ENCODE measurements around the gene ROR2.
"Not testable (repeated sequence)": the region's sequence is repeated elsewhere in the genome, so short reads cannot be mapped to it uniquely, and the experiment has no call there.

DNA sequence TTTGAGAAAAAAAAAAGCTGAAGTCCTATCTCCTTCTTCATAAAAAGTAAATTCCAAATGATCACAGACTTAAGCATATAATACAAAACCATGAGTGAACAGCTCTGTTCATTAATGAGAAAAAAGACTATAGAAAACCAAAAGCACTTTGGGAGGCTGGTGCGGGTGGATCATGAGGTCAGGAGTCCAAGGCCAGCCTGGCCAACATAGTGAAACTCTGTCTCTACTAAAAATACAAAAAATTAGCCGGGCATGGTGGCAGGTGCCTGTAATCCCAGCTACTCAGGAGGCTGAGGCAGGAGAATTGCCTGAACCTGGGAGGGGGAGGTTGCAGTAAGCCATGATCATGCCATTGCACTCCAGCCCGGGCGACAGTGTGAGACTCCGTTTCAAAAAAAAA is 156.7 kb downstream of the ROR2 start:
- TF ChIP-seq FOXK2 (IDR thresholded peaks at IDR 0.05); TARDBP (IDR thresholded peaks at IDR 0.05); FOXM1 (IDR thresholded peaks at IDR 0.05; ENCODE audit: borderline replicate concordance); BHLHE40 (IDR thresholded peaks at IDR 0.05; ENCODE audit: borderline replicate concordance); FOXA1 (IDR thresholded peaks at IDR 0.05); SUZ12 (IDR thresholded peaks at IDR 0.05); SP1 (IDR thresholded peaks at IDR 0.05); ZNF384 (IDR thresholded peaks at IDR 0.05); L3MBTL2 (conservative IDR thresholded peaks at IDR 0.05); ELF4 (IDR thresholded peaks at IDR 0.05); HDGF (IDR thresholded peaks at IDR 0.05; ENCODE audit: borderline replicate concordance); NFRKB (IDR thresholded peaks at IDR 0.05): not testable (repeated sequence)
- TF ChIP-seq, protein P1, sequence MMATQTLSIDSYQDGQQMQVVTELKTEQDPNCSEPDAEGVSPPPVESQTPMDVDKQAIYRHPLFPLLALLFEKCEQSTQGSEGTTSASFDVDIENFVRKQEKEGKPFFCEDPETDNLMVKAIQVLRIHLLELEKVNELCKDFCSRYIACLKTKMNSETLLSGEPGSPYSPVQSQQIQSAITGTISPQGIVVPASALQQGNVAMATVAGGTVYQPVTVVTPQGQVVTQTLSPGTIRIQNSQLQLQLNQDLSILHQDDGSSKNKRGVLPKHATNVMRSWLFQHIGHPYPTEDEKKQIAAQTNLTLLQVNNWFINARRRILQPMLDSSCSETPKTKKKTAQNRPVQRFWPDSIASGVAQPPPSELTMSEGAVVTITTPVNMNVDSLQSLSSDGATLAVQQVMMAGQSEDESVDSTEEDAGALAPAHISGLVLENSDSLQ (IDR thresholded peaks at IDR 0.05) = not testable (repeated sequence)

Data from HEK293T (cell line).